Suprapubic skin (tissue), 3 donors: ENCODE results near the gene PPP1R27.

Source experiments
- CTCF ChIP-seq, 2 donors: fragments of 200-600 bp in 1 of 2; fragments of 450-650 bp in 1 of 2; sonication (generic) in 1 of 2; IDR thresholded peaks; one replicate each; pipeline ENCODE4 v1.5.1; 2016 to 2019; ENCODE audit warnings: antibody characterized with exemption in 2 of 2, mild to moderate bottlenecking in 1 of 2, moderate library complexity in 1 of 2
- EP300 ChIP-seq: sonication (generic); formaldehyde crosslinking; IDR thresholded peaks from one replicate; pipeline ENCODE4 v1.6.1; 2017; ENCODE audit warnings: antibody characterized with exemption
- POLR2A ChIP-seq, 2 donors: fragments of 450-650 bp; IDR thresholded peaks; one replicate each; pipeline ENCODE4 v1.6.1; 2017; ENCODE audit warnings: antibody characterized with exemption in 2 of 2, mild to moderate bottlenecking in 2 of 2, moderate library complexity in 2 of 2

- TF ChIP-seq CTCF (IDR thresholded peaks at IDR 0.05) (no peak), EP300 (no peak), POLR2A (IDR thresholded peaks at IDR 0.05) (no peak)
These were observed 11.6 kb downstream of the PPP1R27 start for GRCh38 chr17:81822996-81823819.
